Epithelial cell of prostate (primary cell): ENCODE results near the gene CNOT3.
"Not testable (repeated sequence)": the region's sequence is repeated elsewhere in the genome, so short reads cannot be mapped to it uniquely, and the experiment has no call there.

Experiments used
- DNase-seq: peaks from one replicate; pipeline ENCODE4 v3.0.0-alpha.2; 2011; ENCODE audit warnings: low read depth, low spot score
- H3K27ac ChIP-seq: fragments of 450-650 bp; 2 replicates; pipeline ENCODE4 v1.5.1; 2017; ENCODE audit warnings: mild to moderate bottlenecking

CNOT3 gene

DNA sequence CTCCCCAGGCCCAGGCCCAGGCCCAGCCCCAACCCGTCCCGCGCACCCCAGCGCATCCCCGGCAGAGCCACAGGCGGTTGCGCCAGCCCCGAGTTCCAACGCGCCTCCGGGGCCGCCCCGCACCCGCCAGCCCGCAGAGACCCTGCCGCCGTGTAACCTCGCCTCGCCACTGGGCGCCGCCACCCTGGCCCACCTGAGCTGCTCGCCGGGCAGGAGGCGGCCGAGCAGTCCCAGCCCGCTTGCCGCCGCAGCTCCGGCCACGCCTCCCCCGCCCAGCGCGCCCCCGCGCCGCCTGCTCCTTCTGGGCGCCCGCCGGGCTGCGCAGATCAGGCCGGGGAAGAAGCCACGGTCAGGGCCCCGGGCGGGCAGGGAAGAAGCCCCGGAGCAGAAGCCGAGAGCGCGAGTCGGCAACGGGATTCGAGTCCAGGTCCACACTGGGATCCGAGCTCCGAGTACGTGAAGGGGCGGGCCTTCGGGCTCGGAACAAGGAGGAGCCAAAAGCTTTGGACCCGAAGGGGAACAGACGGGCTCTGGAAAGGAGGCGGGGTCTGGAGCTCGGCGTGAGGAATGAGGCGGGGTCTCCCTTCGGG is 51.7 kb downstream of the CNOT3 start, which contains the start of gene MBOAT7:
MBOAT7 (minus strand) TSS at position 436 of the 590 bp plus-strand sequence. CDS start 1,072 bp downstream, outside the sequence.
- peak within 1 kb of the TSS; percentile 94 for H3K27ac ChIP-seq
- no peak for DNase-seq

DNA sequence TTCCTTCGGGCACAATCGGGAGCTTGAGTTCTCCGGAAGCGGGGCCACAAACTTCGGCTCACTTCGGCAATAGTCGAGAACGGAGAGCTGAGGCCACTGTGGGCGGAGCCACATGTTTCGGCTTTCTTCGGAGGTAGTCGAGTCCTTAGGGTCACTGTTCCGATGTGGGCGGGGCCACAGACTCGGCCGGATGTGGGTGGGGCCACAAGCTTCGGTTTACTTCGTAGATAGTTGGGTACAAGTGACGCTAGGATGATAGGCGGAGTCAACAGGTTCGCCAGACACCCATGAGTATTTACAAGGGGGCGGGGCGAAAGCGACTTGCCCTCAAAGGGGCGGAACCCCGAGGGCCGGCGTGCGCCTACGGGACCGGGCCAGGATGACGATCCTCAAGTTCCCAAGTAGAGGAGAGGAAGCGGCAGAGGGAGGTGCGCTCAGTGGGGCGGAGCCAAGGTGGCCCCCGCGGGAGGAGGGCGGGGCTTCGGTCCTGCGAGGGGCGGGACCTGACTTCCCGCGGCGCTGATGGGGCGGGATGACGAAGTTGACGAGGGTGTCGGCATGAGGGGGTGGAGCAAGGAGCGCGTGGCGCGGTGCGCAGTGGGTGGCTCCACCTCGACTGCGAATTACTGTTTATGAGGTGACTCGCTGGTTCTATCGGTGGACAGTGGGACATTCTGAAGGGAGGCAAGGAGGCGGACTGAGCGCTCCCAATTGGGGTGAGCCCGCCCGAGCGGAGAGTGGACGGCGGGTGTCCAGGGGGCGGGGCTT is 52.4 kb downstream of the CNOT3 start:
- H3K27ac ChIP-seq: peak overlapping the region; percentile 94
- peak; percentile 99 for DNase-seq

DNA sequence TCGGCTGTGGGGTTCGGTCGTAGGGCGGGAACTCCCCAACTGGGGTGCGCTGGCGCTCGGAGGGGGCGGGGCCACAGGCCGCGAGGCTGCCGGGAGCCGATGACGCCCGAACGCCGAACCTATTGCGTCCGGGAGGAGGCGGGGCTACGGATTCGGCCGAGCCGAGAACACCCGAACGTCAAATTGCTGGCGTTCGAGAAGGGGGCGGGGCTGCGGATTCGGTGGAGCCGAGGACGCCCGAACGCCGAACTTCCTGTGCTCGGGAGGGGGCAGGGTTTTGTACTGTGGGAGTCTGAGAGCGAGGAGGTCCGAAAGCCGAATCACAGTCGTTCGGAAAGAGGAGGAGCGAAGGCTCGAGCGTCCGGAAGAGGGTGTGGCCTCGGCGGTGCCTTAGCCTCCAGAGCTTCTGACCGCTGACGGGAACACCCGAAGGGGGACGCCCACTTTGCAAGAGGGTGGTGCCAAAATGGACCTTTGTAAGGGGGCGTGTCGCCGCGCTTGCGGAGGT is 53.0 kb downstream of the CNOT3 start:
- DNase-seq: peak; percentile 96
- peak overlapping the region; percentile 94 for H3K27ac ChIP-seq

DNA sequence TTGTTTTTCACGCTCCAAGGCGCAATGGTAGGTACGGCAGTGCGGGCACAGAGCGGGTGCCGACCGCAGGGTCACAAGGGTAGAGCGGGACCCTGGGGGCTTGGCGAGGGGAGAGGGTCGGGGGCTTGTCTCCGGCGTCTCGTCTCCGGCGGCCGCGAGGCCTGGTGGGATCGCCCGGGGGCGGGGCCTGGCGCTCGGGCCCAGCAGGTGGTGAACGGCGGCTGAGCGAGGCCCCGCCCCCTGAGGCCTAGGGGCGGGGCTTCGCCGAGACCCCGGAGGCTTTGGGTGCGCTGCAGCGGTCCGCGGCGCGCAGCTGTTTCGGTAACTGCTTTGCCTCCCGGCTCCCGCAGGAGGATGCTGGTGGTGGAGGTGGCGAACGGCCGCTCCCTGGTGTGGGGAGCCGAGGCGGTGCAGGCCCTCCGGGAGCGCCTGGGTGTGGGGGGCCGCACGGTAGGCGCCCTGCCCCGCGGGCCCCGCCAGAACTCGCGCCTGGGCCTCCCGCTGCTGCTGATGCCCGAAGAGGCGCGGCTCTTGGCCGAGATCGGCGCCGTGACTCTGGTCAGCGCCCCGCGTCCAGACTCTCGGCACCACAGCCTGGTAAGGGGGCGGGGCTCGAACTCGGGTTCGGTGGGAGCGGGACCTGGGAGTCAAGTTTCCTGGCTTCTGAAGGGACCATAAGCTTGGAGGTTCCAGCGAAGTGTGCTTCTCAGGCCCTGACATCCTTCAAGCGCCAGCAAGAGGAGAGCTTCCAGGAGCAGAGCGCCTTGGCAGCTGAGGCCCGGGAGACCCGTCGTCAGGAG is 53.6 kb downstream of the CNOT3 start, which contains the start of gene TSEN34:
TSEN34 (plus strand) TSS at position 298 of the 800 bp plus-strand sequence; CDS start at position 355, 57 bp downstream.
- peak within 1 kb of the TSS; percentile 94 for H3K27ac ChIP-seq
- DNase-seq: no peak

DNA sequence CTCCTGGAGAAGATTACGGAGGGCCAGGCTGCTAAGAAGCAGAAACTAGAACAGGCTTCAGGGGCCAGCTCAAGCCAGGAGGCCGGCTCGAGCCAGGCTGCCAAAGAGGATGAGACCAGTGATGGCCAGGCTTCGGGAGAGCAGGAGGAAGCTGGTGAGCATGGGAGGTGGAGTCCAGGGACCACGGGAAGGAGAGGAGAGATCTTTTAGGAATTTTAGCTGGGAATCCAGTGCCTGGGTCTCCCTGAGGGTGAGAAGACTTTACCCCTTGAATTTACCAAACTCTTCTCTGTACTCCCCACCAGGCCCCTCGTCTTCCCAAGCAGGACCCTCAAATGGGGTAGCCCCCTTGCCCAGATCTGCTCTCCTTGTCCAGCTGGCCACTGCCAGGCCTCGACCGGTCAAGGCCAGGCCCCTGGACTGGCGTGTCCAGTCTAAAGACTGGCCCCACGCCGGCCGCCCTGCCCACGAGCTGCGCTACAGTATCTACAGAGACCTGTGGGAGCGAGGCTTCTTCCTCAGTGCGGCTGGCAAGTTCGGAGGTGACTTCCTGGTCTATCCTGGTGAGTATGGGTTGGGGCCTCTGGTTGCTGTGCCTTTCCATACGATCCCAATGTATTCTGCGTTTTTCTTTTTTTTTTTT is 54.4 kb downstream of the CNOT3 start:
- DNase-seq: no peak
- peak overlapping the region; percentile 94 for H3K27ac ChIP-seq

DNA sequence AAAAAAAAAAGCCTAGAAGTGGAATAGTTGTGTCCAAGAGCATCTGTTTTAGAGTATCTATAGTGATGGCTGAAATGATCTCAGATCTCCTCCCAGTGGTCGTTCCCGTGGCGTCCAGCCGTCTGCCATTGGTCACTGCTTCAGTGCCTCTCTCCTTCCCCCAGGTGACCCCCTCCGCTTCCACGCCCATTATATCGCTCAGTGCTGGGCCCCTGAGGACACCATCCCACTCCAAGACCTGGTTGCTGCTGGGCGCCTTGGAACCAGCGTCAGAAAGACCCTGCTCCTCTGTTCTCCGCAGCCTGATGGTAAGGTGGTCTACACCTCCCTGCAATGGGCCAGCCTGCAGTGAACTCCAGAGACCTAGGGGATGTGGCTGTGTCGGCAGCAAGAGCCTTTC is 55.4 kb downstream of the CNOT3 start:
- no peak for DNase-seq
- no peak overlapping the region for H3K27ac ChIP-seq

DNA sequence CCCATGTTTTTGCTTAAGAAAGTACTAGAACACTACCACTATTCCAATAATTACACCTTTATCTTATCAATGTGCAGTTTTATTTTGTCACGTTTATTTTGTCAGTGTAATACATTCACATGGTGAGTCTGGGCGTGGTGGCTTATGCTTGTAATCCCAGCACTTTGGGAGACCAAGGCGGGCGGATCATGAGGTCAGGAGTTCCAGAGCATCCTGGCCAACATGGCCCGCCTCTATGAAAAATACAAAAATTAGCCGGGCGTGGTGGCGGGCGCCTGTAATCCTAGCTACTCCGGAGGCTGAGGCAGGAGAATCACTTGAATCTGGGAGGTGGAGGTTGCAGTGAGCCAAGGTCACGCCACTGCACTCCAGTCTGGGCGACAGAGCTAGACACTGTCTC is 56.9 kb downstream of the CNOT3 start:
- not testable (repeated sequence) for DNase-seq, H3K27ac ChIP-seq

DNA sequence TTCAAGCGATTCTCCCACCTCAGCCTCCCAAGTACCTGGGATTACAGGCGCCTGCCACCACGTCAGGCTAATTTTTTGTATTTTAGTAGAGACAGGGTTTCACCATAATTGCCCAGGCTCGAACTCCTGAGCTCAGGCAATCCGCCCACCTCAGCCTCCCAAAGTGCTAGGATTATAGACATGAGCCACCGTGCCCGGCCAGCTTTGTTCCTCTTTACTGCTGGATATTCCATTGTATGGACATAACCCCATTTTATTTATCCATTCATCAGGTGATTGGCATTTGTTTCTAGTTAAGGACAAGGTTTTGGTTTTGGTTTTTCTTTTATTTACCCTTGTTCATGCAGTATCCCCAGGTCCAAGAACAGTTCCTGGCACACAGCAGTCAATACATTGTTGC is 59.0 kb downstream of the CNOT3 start:
- peak overlapping the region; percentile 57 for H3K27ac ChIP-seq
- no peak for DNase-seq

DNA sequence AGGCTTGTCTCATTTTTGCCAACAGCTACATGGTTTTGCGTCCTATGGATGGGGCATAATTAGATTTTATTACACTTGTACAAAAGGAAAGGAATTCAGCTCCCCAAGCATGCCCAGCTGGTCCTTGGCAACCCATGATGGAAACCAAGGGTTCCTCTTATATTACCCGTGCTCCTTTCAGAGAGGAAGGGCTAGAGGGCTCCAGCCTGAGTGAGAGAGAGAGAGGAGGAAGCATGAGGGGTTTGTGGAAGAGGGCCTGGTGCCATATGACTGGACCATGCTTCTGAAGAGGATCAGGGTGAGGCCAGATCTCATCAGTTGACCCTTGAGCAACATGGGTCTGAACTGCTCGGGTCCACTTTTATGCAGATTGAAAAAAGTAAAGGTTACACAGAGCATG is 59.6 kb downstream of the CNOT3 start:
- peak overlapping the region; percentile 57 for H3K27ac ChIP-seq
- no peak for DNase-seq

DNA sequence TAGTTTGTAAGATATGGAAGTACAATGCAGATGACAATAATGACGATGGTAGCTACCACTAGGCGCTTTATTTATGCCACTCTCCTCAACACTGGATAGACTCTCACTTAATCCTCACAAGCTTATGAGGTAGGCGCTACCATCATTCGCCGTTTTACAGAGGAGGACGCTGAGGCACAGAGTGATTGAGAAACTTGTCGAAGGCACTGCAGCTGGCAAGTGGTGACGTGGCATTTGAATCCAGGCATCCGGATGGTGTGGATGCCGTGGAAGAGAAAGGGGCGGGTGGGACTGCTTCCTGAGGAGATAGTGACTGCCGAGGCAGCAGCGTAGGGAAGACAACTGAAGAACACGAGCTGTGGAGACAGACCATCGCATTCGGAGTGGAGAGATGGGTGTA is 61.8 kb downstream of the CNOT3 start:
- no peak for DNase-seq
- H3K27ac ChIP-seq: no peak overlapping the region

DNA sequence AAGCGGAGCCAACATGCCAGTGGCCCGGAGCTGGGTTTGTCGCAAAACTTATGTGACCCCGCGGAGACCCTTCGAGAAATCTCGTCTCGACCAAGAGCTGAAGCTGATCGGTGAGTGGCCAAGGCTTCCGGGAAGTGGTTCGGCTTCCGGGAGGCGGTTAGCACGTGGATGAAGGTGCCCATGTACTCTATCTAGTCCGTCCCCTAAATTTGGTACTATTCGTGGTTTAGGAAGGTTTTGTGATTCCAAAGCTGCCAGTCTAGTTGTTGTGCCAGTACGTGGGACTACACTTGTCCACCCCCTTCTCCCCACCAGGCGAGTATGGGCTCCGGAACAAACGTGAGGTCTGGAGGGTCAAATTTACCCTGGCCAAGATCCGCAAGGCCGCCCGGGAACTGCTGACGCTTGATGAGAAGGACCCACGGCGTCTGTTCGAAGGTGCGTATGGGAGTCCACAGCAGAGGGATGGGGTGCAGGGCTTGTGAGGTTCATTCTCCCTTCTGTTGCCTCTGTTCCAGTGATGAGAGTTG is 63.7 kb downstream of the CNOT3 start:
- DNase-seq: no peak
- peak overlapping the region; percentile 87 for H3K27ac ChIP-seq

DNA sequence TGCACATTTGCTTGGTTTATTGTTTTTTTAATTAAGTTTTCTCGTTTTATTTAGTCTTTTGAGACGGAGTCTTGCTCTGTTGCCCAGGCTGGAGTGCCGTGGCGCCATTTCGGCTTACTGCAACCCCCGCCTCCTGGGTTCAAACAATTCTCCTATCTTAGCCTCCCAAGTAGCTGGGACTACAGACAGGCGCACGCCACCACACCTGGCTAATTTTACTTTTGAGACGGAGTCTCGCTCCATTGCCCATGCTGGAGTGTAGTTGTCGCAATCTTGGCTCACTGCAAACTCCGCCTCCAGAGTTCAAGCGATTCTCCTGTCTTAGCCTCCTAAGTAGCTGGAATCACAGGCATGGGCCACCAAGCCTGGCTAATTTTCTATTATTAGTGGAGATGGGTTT is 64.4 kb downstream of the CNOT3 start:
- no peak for DNase-seq
- H3K27ac ChIP-seq: peak overlapping the region; percentile 87

DNA sequence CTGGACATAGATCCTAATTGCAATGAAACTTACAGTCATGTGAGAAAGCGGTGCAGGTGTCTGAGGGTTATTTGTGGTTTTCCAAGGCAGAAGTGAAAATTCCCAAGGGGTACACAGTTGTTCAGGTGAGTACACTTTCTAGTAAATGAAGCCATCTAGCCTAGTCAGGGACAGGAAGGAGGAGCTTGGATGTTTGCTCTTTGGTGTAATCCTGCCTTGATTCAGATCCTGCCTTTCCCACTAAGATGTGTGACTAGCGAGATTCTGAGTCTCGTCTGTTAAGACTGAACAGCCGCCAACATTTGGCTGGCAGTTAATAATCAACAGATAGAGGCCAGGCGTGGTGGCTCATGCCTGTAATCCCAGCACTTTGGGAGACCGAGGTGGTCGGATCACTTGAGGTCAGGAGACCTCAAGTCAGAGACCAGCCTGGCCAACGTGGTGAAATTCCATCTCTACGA is 65.6 kb downstream of the CNOT3 start:
- peak overlapping the region; percentile 87 for H3K27ac ChIP-seq
- DNase-seq: no peak

DNA sequence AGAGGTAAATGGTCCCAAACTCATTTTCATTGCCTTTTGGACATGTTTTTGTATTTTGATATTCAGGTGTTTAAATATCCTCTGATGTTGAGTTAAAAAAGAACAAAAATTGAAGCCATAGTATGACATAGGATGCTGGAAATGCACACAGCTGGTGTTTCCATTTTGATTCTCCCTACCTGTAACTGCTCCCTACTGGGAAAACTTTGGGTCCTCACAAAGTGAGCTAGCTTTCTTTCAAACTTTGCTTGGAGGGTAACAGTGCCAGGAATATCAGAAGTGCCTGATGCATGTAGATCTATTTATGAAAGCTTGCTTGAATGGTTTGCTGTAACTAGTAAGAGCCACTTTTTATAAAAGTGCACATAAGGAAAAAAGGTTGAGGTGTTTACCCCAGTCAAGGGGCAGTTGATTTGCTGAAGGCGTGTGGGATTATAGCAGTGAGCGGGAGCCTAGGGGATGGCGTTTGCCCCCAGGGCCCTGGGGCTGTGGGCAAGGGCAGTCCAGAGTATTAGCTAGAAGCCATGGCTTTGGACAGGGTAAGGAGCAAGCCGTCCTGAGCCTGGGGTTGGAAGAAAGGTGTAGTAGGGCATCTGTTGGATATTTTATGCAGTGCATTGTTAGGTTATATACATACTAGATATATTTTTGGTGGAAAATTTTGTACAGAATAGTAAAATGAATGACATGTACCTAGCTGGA is 67.4 kb downstream of the CNOT3 start:
- no peak for DNase-seq
- H3K27ac ChIP-seq: peak overlapping the region; percentile 87
